HepG2 (cell line): ENCODE measurements around the gene KLKB1. TPM values are rescaled to one million over a fixed set of nuclear protein-coding genes. Genes with fewer than 3 reads are reported as not detected.

ENCODE experiments used
- ARNT2 ChIP-seq: sonication (generic); formaldehyde crosslinking; IDR thresholded peaks from 2 replicates; pipeline ENCODE4 v1.8.0; 2022; ENCODE audit warnings: mild to moderate bottlenecking, low read depth, missing genetic modification reagents, moderate library complexity
- FOXO4 ChIP-seq: sonication (generic); formaldehyde crosslinking; conservative IDR thresholded peaks from 2 replicates; pipeline ENCODE4 v1.8.1; 2023; ENCODE audit warnings: missing genetic modification reagents
- GPBP1L1 ChIP-seq: sonication (generic); formaldehyde crosslinking; IDR thresholded peaks from 2 replicates; pipeline ENCODE4 v1.5.0; 2020; ENCODE audit warnings: mild to moderate bottlenecking, missing genetic modification reagents
- HMG20B ChIP-seq: conservative IDR thresholded peaks from 2 replicates; pipeline ENCODE4 v1.6.1; 2016; ENCODE audit warnings: missing genetic modification reagents, missing compliant biosample characterization
- HNF1B ChIP-seq: sonication (generic); formaldehyde crosslinking; IDR thresholded peaks from 2 replicates; pipeline ENCODE4 v1.5.1; 2020; ENCODE audit warnings: mild to moderate bottlenecking, moderate library complexity, missing genetic modification reagents
- MAFG ChIP-seq: sonication (generic); formaldehyde crosslinking; IDR thresholded peaks from 2 replicates; pipeline ENCODE4 v1.5.1; 2020; ENCODE audit warnings: mild to moderate bottlenecking, missing genetic modification reagents
- MXD4 ChIP-seq: IDR thresholded peaks from 2 replicates; pipeline ENCODE4 v1.6.1; 2016; ENCODE audit warnings: mild to moderate bottlenecking, missing biosample characterization, missing genetic modification reagents
- RBM22 ChIP-seq: fragments of 200-400 bp; formaldehyde crosslinking; optimal IDR thresholded peaks from 2 replicates; pipeline ENCODE3; 2017; ENCODE audit warnings: mild to moderate bottlenecking, low read length, moderate library complexity
- SAP130 ChIP-seq: IDR thresholded peaks from 2 replicates; pipeline ENCODE4 v1.6.1; 2016; ENCODE audit warnings: low read depth
- SSRP1 ChIP-seq: IDR thresholded peaks from 2 replicates; pipeline ENCODE4 v1.6.1; 2016; ENCODE audit warnings: control low read depth
- THAP7 ChIP-seq: sonication (generic); formaldehyde crosslinking; IDR thresholded peaks from 2 replicates; pipeline ENCODE4 v1.8.1; 2023; ENCODE audit warnings: mild to moderate bottlenecking, missing genetic modification reagents
- THAP8 ChIP-seq: sonication (generic); formaldehyde crosslinking; IDR thresholded peaks from 2 replicates; pipeline ENCODE4 v1.5.1; 2020; ENCODE audit warnings: missing genetic modification reagents, mild to moderate bottlenecking, borderline replicate concordance
- ZBTB2 ChIP-seq: sonication (generic); formaldehyde crosslinking; IDR thresholded peaks from 2 replicates; pipeline ENCODE4 v1.8.0; 2022; ENCODE audit warnings: low read depth, missing genetic modification reagents
- ZNF10 ChIP-seq: sonication (generic); formaldehyde crosslinking; IDR thresholded peaks from 2 replicates; pipeline ENCODE4 v1.4.0; 2020; ENCODE audit warnings: mild to moderate bottlenecking, low read depth, missing genetic modification reagents, borderline replicate concordance
- ZNF101 ChIP-seq: sonication (generic); formaldehyde crosslinking; IDR thresholded peaks from 2 replicates; pipeline ENCODE4 v1.4.0; 2020; ENCODE audit warnings: mild to moderate bottlenecking, low read depth, missing genetic modification reagents, borderline replicate concordance
- ZNF484 ChIP-seq: sonication (generic); formaldehyde crosslinking; IDR thresholded peaks from 2 replicates; pipeline ENCODE4 v1.5.1; 2020; ENCODE audit warnings: mild to moderate bottlenecking, low read depth, missing genetic modification reagents, borderline replicate concordance
- ZSCAN29 ChIP-seq: sonication (generic); formaldehyde crosslinking; conservative IDR thresholded peaks from 2 replicates; pipeline ENCODE4 v1.4.0; 2020; ENCODE audit warnings: mild to moderate bottlenecking, missing genetic modification reagents
- polyA plus RNA-seq, 8 experiments: library from polyadenylated mRNA; depleted of rRNA in 3 of 8; stranded (reverse) in 7 of 8; unstranded in 1 of 8; fragments of >200 nt; fragmentation: Illumina TruSeq in 4 of 8; extraction: Trizol in 4 of 8; gene quantifications; 2 replicates each; pipeline versions ENCODE4 v1.2.1 to v1.2.3, GENCODE V29; 2011 to 2016; ENCODE audit warnings: low read depth in 4 of 8, missing spikeins in 1 of 8, mixed read lengths in 1 of 8; ENCODE audit not compliant: insufficient read depth in 1 of 8
- total RNA-seq, 5 experiments: library from RNA; depleted of rRNA; stranded (reverse); fragments of >200 nt; fragmentation: Illumina TruSeq; extraction: Trizol; gene quantifications; 2 replicates each; pipeline ENCODE4 v1.2.3, GENCODE V29; 2016; ENCODE audit warnings: low read depth in 1 of 5
- TF ChIP-seq, protein P1 (sequence below): fragments of 450-650 bp; IDR thresholded peaks from 2 replicates; pipeline ENCODE4 v1.6.1; 2017; ENCODE audit warnings: mild to moderate bottlenecking

The KLKB1 gene
- total and polyA plus RNA-seq, 2 of the 13 experiments (the other 11 are each of a cell fraction or from before 2014, with no cell fraction given) = 0.26 to 0.49 TPM

- peak; percentile 98 for TF ChIP-seq ZBTB2 (CRISPR knock-in tag)
- TF ChIP-seq SAP130 (CRISPR knock-in tag) = peak; percentile 76
- peak; percentile 49; the same call in 1 of the 2 replicates for TF ChIP-seq HMG20B (CRISPR knock-in tag)
- TF ChIP-seq ZNF10 (CRISPR knock-in tag) = no peak
- no peak for TF ChIP-seq ZNF101 (CRISPR knock-in tag)
- TF ChIP-seq MAFG (CRISPR knock-in tag) = no peak
- TF ChIP-seq RBM22 = no peak
- no peak for TF ChIP-seq GPBP1L1 (CRISPR knock-in tag)
- TF ChIP-seq, protein P1, sequence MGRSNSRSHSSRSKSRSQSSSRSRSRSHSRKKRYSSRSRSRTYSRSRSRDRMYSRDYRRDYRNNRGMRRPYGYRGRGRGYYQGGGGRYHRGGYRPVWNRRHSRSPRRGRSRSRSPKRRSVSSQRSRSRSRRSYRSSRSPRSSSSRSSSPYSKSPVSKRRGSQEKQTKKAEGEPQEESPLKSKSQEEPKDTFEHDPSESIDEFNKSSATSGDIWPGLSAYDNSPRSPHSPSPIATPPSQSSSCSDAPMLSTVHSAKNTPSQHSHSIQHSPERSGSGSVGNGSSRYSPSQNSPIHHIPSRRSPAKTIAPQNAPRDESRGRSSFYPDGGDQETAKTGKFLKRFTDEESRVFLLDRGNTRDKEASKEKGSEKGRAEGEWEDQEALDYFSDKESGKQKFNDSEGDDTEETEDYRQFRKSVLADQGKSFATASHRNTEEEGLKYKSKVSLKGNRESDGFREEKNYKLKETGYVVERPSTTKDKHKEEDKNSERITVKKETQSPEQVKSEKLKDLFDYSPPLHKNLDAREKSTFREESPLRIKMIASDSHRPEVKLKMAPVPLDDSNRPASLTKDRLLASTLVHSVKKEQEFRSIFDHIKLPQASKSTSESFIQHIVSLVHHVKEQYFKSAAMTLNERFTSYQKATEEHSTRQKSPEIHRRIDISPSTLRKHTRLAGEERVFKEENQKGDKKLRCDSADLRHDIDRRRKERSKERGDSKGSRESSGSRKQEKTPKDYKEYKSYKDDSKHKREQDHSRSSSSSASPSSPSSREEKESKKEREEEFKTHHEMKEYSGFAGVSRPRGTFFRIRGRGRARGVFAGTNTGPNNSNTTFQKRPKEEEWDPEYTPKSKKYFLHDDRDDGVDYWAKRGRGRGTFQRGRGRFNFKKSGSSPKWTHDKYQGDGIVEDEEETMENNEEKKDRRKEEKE = no peak
- TF ChIP-seq THAP7 (CRISPR knock-in tag) = no peak
- TF ChIP-seq SSRP1 (CRISPR knock-in tag) = no peak
- no peak for TF ChIP-seq FOXO4 (CRISPR knock-in tag)
- 0 out of 2 replicates have a peak, but pooled peaks have one; percentile 3 for TF ChIP-seq THAP8
- TF ChIP-seq ZNF484 = no peak
- TF ChIP-seq HNF1B (CRISPR knock-in tag) = peak; percentile 72
- peak; percentile 61; the same call in 1 of the 2 replicates for TF ChIP-seq MXD4 (CRISPR knock-in tag)
- peak; percentile 98 for TF ChIP-seq ZSCAN29 (CRISPR knock-in tag)
- TF ChIP-seq ARNT2 = peak; percentile 86
Measured at GRCh38 chr4:186191200-186192065, 35.9 kb upstream of the KLKB1 start, which contains the start of gene CYP4V2 (continued).
